ENCODE data around the gene RPN2.

RPN2 gene

DNA sequence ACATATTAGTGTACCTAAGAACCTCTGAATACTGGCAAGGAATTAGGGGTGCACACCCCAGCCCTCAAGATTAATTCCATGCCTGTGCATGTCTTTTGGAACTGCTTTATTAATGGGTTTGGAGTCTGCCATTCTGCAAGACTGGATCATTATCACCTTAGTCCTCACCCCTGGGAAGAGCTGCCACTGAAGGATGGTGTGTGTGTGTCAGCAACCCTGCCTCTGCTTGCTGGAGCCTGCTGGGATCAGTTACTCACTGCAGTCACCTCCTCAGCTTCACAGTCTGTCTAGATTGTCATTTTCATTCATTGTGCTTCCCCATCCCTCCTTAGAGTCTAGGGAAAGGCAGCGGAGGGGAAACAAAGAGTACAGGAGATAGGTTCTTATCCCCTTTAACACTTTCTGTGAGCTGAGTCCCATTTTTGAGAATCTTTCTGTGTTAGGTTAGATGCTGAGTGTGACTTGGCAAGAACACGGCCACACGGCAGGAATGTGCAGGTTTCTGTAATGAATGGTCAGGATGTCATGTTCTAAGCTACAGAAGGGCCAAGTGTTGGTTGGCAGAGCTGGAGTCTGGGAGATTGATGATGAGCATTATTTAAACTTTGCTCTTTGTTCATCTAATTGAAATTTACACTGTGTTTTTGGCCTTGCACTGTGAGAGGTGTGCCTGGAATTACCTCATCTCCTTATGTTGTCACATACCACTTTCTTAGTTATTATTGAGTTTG lies 61.4 kb downstream of the RPN2 start:
- no peak for DNase-seq (ENCODE audit: low read depth in 2 of 2, low spot score in 1 of 2)

DNA sequence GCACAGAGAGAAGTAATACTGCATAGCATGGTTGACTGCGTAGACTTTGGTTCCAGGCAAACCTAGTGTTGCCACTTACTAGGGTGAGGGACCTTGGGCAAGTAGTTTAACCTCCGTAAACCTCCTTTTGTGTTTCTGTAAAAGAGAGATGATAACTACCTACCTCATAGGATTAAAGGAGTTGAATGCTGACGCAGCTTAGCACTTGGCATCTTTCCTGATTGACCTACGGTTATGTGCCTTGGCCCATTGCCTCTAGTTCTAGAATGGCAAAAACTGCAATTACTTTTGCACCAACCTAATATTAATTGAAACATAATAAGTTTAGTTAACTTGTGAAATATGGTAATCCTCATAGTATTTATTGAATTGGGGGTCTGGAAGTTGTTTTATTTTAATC lies 63.4 kb downstream of the RPN2 start:
- no peak for DNase-seq (ENCODE audit: low read depth in 2 of 2, low spot score in 1 of 2)

DNA sequence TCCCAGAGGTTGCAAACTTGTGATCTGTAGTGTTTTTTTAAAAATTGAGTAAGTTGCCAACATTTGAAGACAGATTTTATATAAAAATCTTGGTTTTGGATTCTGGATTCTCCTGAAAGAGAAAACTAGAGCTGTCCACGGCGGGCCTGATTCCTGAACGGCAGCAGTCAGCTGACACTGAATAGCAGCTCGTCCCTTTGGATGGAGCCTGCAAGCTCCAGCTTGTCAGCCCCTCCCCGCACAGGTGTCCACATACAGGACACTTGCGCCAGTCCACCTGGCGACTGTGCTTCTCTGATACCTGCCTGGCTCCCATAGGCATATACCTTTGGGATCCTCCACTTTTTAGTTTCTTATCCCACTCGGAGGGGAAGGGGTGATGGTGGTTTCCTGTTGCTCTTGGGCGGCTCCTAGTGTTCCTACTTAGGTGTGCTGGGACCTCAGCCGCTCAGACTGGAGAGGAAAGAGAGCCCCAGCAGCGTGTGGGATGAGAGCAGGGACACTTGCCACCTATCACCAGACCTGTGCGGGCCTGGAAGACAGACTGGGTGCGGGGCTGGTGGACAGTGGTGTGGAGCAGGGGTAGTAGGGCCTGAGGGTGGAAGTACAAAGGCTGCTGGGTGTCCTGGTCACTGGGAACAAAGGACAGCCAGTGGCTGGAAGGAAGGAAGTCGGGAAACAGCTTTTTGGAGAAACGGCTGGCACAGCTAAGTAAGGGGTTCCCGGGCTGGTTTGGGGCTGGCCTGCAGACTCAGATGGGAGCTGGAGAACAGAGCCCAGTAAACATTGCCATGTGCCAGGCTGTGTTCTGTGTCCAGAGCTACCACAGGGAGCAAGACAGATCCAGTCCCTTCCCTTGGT lies 64.2 kb downstream of the RPN2 start:
- DNase-seq (ENCODE audit: low read depth in 2 of 2, low spot score in 1 of 2), result no peak

DNA sequence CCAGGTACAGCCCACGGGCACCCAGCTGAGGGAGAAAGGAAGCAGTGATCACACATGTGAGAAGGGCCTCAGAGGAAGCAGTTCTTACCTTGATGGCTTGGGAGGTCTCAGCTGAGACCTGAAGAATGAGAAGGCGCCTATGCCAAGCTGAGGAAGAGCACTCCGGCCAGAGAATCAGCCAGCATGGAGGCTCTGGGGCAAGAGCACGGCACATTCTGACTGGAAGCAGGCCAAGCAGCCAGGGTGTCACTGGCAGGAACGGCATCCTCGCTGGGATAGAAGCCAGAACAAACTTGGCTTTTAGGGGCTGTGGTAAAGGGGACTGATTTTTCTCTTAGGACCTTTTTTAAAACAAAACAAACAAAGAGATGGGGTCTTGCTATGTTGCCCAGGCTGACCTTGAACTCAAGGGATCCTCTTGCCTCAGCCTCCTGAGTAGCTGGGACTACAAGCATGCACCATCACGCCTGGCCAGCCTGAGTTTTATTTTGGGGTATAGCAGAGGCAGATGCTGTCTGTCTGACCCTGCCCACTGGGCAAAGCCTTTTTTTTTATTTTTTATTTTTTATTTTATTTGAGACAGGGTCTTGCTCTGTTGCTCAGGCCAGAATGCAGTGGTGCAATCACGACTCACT lies 64.9 kb downstream of the RPN2 start:
- no peak for DNase-seq (ENCODE audit: low read depth in 2 of 2, low spot score in 1 of 2)

DNA sequence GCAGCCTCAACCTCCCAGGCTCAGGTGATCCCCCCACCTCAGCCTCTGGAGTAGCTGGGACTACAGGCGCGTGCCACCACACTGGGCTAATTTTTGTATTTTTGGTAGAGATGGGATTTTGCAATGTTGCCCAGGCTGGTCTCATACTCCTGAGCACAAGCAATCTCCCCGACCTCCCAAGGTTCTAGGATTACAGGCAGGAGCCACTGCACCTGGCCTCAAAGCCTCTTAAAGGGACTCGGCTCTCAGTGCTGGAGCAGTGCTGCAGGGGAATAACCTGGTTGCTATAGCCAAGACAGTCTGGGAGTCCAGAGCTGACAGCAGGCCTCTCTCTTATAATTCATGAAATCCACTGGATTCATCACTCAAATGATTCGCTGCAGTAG lies 65.4 kb downstream of the RPN2 start:
- no peak for DNase-seq (ENCODE audit: low read depth in 2 of 2, low spot score in 1 of 2)

DNA sequence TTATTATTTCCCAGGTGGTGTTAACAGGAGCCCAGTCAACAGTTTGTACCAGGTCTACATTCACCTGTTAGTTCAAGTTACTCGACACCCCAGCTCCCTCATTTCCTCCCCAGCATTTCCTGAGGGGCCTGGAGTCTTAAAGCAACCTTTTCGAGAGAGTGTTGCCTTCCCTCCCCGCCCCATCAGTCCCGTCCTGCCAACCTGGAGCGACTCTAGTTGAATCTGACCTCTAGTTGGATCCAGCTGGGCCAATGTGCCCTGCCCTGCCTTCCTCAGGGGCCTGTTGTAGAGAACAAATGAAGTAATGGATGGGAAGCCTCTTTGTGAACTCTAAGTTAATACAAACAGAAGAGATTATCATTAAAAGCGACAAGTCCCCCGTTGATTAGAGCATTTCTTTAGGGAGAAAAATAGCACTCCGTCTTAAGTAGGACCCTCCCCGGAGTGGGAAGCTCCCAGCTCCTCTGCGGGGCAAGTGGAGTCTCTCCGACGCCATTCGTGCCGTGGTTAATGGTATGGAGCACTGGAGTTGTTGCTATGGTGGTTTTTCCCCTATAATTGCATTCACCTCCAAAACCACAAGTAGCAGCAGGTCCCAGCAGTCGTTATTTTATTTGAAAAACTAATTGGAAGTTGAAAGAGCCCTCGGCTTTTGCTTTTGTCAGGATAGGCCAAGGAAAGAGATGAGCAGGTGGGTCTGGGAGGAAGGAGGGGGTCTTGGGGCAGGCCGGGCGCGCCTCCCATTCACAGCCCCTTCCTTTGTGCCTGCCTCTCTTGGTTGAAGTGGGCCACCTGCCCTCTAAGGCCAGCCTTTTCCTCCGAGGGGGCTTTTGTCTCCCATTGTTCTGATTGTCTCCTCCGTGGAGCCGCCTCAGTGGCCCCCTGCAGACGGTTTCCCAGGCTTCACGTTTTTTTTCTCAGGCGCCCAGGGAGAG lies 66.4 kb downstream of the RPN2 start:
- DNase-seq (ENCODE audit: low read depth in 2 of 2, low spot score in 1 of 2), result no peak

DNA sequence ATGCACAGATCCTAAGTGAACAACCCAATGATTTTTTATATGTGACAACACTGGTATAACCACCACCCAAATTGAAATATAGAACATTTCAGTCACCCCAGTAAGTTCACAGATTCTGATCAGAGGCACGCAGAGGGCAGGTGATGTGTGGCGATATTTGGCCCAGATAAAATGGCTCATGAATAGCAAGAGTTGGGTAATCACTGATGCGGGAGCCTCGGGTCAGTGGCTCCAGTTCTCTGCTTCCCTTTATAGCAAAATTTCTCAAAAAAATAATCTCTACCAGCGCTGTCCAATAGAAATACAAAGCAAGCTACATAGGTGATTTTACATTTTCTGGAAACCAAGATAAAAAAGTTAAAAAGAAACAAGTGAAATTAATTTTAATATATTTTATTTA lies 67.6 kb downstream of the RPN2 start:
- DNase-seq (ENCODE audit: low read depth in 2 of 2, low spot score in 1 of 2), result no peak

DNA sequence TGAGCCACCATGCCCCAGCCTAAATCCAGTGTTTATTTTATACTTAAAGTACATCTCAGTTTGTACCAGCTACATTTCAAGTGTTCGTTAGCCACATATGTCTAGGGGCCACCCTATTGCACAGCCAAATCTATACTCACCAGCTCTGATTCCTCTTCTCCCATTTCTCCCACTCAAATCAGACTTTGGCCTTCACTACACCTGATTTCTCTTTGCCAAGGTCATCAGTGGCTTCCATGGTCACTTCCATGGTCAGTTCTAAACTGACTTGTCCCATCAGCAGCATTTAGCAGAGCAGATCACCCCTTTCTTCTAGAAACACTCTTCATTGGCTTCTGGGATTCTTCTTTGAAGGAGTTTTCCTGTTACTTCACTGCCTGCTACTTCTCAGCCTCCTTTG lies 68.4 kb downstream of the RPN2 start:
- no peak for DNase-seq (ENCODE audit: low read depth in 2 of 2, low spot score in 1 of 2)

DNA sequence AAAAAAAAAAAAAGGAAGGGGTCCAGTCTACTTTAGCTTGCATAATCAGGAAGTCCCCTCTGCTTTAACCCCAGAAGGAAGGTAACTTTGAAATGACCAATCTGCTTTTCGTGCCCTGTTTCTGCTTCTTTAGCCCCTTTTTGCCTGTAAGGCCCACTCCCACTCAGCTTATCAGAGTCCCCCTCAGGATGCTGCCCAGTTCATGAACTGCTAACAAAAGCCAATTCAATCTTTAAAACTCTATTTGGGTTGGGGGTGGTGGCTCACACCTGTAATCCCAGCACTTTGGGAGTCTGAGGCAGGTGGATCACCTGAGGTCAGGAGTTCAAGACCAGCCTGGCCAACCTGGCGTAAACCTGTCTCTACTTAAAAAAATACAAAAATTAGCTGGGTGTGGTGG lies 70.2 kb downstream of the RPN2 start:
- DNase-seq (ENCODE audit: low read depth in 2 of 2, low spot score in 1 of 2), result no peak

DNA sequence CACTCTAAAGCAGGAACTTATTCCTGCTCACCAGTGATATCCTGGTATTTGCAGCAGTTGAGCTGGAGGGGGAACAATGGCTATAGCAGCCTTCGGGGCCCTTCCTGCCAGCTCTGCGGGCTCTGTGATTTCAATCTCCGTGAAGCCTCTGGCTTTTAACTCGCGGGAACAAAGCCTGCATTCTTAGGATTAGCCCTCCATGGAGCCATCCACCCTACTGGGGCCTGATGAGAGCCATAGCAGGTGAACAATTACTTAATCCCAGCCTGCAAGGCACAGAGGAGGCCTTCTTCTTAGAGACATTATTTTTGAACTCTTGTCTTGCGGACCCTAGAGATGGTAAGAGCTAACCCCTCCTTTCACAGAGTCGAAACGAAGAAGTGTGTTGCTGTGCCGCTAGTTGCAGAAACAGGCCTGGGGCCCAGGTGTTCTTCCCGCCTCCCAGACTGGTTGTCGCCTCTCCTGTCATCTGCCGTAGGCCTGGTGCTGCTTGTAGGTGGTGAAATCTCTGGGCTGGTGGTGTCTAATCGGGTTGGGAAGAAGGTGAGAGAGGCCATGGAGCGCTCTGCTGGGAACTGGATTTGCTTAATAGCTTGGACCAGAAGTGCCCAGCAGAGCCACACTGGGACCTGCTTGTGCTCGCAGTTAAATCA lies 72.8 kb downstream of the RPN2 start:
- DNase-seq (ENCODE audit: low read depth in 2 of 2, low spot score in 1 of 2), result no peak

DNA sequence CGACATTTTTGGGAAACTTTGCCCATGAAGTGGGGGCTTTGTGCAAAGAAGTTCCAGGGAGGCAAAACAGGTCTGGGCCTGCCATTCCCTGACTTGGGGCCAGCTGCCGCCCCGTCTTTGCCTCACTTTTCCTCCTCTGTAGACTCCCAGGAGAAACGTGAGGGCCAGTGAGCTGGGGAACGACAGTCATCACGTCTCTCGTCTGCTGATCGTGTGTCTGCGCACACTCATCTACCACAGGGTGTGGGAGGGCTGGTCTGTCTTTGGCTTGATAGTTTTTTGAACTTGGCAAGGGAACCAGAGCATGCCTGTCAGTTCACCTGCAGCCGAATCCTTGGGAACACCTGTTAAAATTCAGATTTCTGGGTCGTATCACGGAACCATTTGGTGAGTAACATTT lies 74.0 kb downstream of the RPN2 start:
- no peak for DNase-seq (ENCODE audit: low read depth in 2 of 2, low spot score in 1 of 2)

DNA sequence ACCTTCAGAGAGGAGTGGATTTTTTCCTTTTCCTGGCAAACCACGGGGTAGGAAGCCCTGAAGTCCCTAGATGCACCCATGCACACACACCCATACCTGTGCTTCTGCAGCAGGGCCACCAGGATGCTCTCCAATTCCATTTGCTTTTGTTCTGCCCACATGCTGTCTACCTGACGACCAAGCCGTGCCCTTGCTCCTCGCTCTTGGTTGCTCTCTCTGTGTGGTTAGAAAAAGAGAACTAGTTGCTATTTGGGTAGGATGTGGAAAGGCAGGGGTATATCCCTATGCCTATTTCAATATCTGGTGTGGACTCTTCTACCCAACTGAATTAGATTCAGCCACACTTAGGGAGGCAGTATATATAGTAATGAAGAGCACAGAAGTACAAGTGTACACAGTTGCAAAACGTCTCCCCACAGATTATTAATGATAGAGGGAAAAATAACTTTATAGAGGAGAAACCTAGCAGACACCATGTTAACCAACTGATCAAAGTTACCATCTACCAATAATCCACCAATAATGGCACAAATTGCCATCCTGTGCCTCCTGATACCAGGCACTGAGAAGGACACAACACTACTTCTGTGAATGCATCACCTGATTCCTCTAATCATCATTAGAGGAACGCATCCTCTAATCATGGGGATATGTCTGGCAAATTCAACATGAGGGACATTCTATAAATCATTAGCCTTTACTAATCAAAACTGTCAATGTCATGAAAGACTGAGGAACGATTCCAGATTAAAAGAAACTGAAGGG lies 75.2 kb downstream of the RPN2 start:
- no peak for DNase-seq (ENCODE audit: low read depth in 2 of 2, low spot score in 1 of 2)

DNA sequence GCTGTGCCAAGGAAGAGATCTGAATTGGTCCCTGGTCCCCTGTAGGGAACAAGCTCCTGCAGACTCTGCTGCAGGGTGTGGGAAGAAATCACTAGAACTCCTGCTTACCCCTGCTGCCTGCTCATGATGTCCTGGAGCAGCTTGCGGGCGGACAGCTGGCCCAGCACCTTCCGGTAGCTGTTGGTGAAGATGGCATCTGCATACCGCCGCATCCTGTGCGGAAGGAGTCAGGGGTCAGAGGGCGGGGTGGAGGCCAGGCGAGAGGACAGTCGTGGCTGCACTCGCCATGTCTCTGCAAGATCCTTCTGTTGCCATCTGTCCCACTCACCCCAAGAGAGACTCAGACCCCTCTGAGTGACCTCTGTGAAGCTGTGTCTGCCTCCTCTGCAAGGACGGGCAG lies 77.2 kb downstream of the RPN2 start:
- no peak for DNase-seq (ENCODE audit: low read depth in 2 of 2, low spot score in 1 of 2)

DNA sequence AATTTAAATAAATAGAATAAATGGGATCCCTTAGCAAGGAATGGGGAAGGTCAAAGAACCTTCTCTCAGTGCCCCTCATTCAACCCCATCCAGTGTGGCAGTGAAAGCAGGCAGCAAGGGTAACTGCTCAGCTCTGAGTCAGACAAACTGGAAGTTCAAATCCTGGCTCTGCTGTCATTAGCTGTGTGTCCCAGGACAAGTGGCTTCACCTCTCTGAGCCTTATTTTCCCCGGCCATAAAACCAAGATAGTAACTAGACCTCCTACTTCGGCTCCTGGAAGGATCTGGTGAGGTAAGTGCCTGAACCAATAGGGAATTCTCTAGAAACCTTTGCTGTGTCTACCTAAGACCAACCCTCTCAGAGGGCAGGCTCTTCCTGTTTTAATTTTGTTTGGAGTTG lies 78.4 kb downstream of the RPN2 start:
- DNase-seq (ENCODE audit: low read depth in 2 of 2, low spot score in 1 of 2), result no peak

DNA sequence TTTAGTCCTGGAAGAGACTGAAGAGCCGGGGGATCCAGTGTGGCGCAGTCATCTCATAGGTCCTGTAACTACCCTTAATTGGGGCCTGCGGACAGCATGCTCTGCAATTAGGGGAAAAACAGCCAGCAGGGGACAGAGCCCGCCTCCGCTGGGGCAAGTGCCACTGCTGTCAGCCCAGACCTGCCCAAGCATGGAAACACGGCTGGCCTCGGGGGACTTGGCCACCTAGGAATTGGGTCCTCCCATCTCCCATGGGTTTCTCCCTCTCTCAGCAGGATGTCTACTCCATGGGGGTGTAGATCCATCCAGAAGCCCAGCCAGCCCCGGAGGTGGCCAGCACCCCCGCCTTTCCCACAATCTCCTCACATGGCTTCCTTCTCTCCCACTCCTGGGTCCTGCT lies 78.9 kb downstream of the RPN2 start:
- no peak for DNase-seq (ENCODE audit: low read depth in 2 of 2, low spot score in 1 of 2)

DNA sequence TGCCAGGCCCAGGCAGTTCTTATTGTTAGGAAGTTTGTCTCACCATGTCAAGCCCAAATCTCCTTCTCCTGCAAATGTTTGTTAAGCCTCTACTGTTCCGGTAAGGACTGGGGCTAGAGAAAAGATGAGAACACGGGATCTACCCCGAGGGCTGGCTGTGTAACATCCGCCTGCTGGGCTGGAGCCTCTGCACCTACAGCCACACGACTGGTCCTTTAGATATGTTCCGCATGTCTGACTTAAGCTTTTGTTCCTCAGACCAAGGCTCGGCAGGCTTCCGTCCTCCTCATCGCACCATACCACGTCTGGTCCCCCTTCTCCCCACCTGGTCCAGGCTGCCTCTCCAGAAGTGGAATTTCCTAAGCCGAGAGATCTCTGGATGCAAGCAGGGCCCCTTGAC lies 79.9 kb downstream of the RPN2 start:
- DNase-seq (ENCODE audit: low read depth in 2 of 2, low spot score in 1 of 2), result no peak

DNA sequence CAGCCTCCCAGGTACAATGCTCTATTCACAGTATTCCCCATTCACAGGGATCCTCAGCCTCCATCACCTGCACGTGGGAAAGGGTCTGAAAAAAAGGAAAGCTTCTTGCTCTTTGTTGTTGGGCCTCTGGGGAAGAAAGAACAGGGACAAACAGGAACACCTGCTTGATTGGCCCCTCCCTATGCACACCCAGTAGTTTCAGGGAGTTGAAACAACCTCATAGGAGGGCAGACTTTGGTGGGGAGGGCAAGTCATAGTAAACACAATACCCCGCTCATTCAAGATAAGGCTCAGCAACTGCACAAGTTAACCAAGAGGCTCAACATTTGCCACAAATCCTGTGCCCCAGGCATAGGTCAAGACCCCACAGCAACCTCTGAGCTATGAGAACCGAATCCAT lies 80.7 kb downstream of the RPN2 start:
- no peak for DNase-seq (ENCODE audit: low read depth in 2 of 2, low spot score in 1 of 2)

DNA sequence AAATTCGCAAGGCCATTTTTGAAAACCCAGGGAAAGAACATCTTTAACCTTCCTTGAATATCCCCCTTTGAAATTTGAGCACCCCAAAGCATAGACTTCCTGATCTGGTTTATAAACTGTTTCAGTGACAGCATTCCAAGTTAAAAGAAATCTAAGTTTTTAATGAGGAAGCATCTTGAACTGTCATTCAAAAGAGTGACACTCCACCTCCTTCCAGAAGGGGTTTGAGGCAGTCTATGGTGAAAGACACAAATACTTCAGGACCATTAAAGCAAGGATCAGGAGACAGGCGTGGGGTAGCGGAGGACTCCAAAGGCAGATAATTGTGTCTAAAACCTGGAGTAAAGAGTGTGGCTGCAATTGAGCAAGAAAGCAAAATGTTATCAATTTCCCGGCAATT lies 81.8 kb downstream of the RPN2 start:
- no peak for DNase-seq (ENCODE audit: low read depth in 2 of 2, low spot score in 1 of 2)

DNA sequence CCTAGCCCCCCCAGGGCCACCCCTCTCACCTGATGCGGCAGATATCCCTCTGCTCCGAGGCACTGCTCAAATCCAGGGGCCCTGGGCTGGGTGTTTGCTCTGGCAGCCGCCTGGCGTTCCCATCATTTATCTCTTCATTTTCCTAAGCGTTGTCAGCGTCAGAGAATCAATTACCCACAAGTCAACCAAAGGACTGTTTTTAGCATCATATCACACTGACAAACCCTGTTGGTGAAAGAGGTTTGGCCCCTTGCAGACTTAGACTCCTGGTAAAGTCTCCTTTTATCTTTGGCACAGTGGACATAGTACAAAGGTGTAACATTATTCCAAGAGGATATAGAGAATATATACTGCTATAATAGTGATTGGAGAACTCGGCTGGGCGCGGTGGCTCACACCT lies 82.6 kb downstream of the RPN2 start, which contains the start of gene GHRH:
TSS of gene GHRH (minus strand) at position 101 of the 400 bp plus-strand sequence. CDS start 4,925 bp downstream, outside the sequence.
- no peak for DNase-seq (ENCODE audit: low read depth in 2 of 2, low spot score in 1 of 2)

DNA sequence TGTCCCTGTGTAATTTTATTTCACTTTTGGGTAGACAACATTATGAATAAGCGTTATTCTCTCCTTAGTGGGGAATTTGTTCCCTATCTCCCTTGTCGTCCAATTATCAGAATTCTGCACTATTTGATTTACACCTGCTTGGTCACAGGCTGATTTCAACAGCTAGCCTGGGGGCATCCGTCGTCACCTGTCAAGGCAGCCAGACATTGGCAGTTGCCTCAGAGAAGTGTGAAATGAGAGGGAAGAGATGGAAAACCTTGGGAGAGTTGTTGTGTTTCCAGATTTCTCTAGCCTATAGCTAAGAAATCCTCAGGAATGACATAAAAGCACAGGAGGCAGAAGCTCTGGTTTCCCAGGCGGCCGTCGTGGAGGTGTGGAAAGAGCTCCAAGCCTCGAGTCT lies 83.4 kb downstream of the RPN2 start:
- DNase-seq (ENCODE audit: low read depth in 2 of 2, low spot score in 1 of 2), result no peak

Data from stimulated activated CD8-positive, alpha-beta memory T cell treated with anti-CD3 and anti-CD28 coated beads, Interleukin-4, amount 100 ng/mL, for 1 hour (primary cell).